MCF 10A (cell line): Measurements from ENCODE around the gene PRSS27. TPM values are rescaled to one million over a fixed set of nuclear protein-coding genes. Genes with fewer than 3 reads are reported as not detected.
"Not testable (repeated sequence)": the region's sequence is repeated elsewhere in the genome, so short reads cannot be mapped to it uniquely, and the experiment has no call there.

ENCODE experiments used
- BruUV-seq: library from RNA; stranded (reverse); fragments of 400-500 nt; replicated peaks from 2 replicates; lab custom pipeline; 2021; lab: Mats Ljungman, UMichigan
- CTCF ChIA-PET: fragments of 300-600 bp; sonication (Branson Sonifier 250); formaldehyde crosslinking; extraction: SDS; loops from one replicate; lab custom pipeline; 2021; ENCODE audit warnings: antibody characterized with exemption, inconsistent platforms; lab: Yijun Ruan, JAX
- POLR2A ChIA-PET: fragments of 300-600, 350-650 bp; sonication (Branson Sonifier 250); formaldehyde crosslinking; extraction: SDS; loops from one replicate; lab custom pipeline; 2020; ENCODE audit warnings: antibody characterized with exemption, inconsistent platforms; lab: Yijun Ruan, JAX
- DNase-seq: peaks from one replicate; pipeline ENCODE4 v3.0.0-alpha.2; 2018; ENCODE audit not compliant: unreplicated experiment
- H3K27ac Mint-ChIP-seq: one replicate; pipeline ENCODE4 v1.8.0; 2022; ENCODE audit warnings: mild to moderate bottlenecking, low read depth, mixed read lengths; ENCODE audit not compliant: unreplicated experiment
- H3K27me3 Mint-ChIP-seq: one replicate; pipeline ENCODE4 v1.8.0; 2022; ENCODE audit warnings: mixed read lengths; ENCODE audit not compliant: insufficient read depth, unreplicated experiment
- H3K36me3 Mint-ChIP-seq: one replicate; pipeline ENCODE4 v1.8.0; 2022; ENCODE audit warnings: mild to moderate bottlenecking, moderate library complexity, mixed read lengths; ENCODE audit not compliant: insufficient read depth, unreplicated experiment
- H3K4me1 Mint-ChIP-seq: one replicate; pipeline ENCODE4 v1.8.0; 2022; ENCODE audit warnings: mixed read lengths; ENCODE audit not compliant: insufficient read depth, unreplicated experiment
- H3K4me3 Mint-ChIP-seq: one replicate; pipeline ENCODE4 v1.8.0; 2022; ENCODE audit warnings: mild to moderate bottlenecking, moderate library complexity, mixed read lengths; ENCODE audit not compliant: unreplicated experiment
- H3K9me3 Mint-ChIP-seq: one replicate; pipeline ENCODE4 v1.8.0; 2022; ENCODE audit warnings: mixed read lengths; ENCODE audit not compliant: unreplicated experiment
- intact Hi-C: fragments of 100-400 bp; cut with micrococcal nuclease; formaldehyde crosslinking; loops from 2 replicates; pipeline ENCODE4 v1.14.1; 2022
- total RNA-seq: library from RNA; stranded (reverse); gene quantifications from 2 replicates; pipeline ENCODE4 v1.2.3, GENCODE V29; 2022
- TF ChIP-seq, protein P1 (sequence below): fragments of 200-600 bp; IDR thresholded peaks from one replicate; pipeline ENCODE4 v1.8.0; 2022; ENCODE audit warnings: antibody characterized with exemption, mild to moderate bottlenecking; ENCODE audit not compliant: unreplicated experiment

Gene PRSS27
- total RNA-seq, 1 experiment from 2014 or later: 5.8 TPM

- Mint-ChIP-seq H3K4me3 (peak within 1 kb of the TSS; percentile 96), H3K27me3 (no peaks in the 10 kb centered on the region), H3K36me3 (peaks cover 8% of the 10 kb centered on the region), H3K9me3 (no peaks in the 10 kb centered on the region), H3K27ac (peak within 1 kb of the TSS; percentile 97), H3K4me1 (no peaks in the 10 kb centered on the region)
- BruUV-seq: no TSS peak
- ChIA-PET CTCF (interaction anchor here (1.0 kb wide), 1 partner anchor 19 kb away, joined by 3 read pairs; no protein-coding TSS in a partner anchor), POLR2A (interaction anchor here (0.5 to 2.9 kb wide), 27 partner anchors 9 to 527 kb away, joined by 3 to 24 read pairs (median 4); partner anchors contain the start of genes AMDHD2, ELOB, KREMEN2 and SRRM2)
- TF ChIP-seq, protein P1, sequence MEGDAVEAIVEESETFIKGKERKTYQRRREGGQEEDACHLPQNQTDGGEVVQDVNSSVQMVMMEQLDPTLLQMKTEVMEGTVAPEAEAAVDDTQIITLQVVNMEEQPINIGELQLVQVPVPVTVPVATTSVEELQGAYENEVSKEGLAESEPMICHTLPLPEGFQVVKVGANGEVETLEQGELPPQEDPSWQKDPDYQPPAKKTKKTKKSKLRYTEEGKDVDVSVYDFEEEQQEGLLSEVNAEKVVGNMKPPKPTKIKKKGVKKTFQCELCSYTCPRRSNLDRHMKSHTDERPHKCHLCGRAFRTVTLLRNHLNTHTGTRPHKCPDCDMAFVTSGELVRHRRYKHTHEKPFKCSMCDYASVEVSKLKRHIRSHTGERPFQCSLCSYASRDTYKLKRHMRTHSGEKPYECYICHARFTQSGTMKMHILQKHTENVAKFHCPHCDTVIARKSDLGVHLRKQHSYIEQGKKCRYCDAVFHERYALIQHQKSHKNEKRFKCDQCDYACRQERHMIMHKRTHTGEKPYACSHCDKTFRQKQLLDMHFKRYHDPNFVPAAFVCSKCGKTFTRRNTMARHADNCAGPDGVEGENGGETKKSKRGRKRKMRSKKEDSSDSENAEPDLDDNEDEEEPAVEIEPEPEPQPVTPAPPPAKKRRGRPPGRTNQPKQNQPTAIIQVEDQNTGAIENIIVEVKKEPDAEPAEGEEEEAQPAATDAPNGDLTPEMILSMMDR: no peak
- peak; percentile 94 for DNase-seq
- intact Hi-C loops: no loop called here
Measured at GRCh38 chr16:2682209-2683021, 37.6 kb downstream of the PRSS27 start, which contains the start of gene KCTD5. Gene KCTD5 (plus strand): TSS chr16:2682523. CDS start chr16:2682549, 26 bp downstream.

DNA sequence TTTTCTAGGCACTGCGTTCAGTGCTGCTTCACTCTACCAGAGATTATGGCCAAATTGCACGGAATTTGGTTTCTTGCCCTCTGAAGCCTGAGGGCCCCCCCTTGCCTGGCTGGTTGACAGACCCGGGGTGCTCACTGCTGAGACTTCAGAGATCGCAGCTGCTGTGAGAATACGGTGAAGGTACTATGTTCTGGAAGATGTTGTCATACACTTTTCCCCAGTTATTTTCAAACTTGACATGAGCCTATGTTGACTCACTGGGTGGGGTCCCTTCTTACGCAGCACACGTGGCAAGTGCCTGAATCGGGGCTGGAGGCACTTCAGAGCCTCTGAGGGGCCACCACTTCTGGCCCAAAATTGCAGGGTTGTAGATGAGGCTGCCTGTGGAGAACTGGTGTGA, 39.7 kb downstream of the PRSS27 start:
- H3K27ac Mint-ChIP-seq, DNase-seq, H3K4me1 Mint-ChIP-seq, intact Hi-C loops, H3K9me3 Mint-ChIP-seq, CTCF ChIA-PET, H3K27me3 Mint-ChIP-seq, BruUV-seq: not testable (repeated sequence)
- Mint-ChIP-seq H3K36me3 (peaks cover 14% of the 10 kb centered on the region), H3K4me3 (peak overlapping the region; percentile 38)
- POLR2A ChIA-PET: interaction anchor here (0.7 to 2.9 kb wide), 2 partner anchors 18 to 73 kb away, joined by 3 to 24 read pairs; partner anchors contain the start of gene SRRM2

DNA sequence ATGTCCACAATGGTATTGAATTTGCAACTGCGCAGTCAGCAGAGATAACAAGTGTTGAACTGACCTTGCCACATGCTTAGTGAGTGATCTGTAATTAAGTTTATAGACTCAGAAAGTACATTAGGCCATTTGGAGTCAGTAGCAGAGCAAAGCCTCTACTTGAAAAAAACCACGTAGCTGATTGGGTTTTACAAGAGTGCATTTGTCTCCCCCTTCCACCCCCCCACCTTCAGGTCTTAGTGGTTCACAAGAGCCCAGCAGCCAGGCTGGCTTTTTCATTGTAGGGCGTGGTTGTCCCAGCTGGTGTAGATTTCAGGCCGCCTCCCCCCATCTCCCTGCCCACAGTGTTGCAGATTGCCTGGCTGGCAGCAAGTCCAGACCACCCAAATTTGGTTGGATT, 40.1 kb downstream of the PRSS27 start:
- H3K36me3 Mint-ChIP-seq: peaks cover 14% of the 10 kb centered on the region
- H3K27me3 Mint-ChIP-seq, H3K4me1 Mint-ChIP-seq, CTCF ChIA-PET, H3K27ac Mint-ChIP-seq, BruUV-seq, intact Hi-C loops, H3K4me3 Mint-ChIP-seq, DNase-seq, H3K9me3 Mint-ChIP-seq: not testable (repeated sequence)
- POLR2A ChIA-PET: interaction anchor here (0.7 kb wide), 1 partner anchor 18 kb away, joined by 3 read pairs; no protein-coding TSS in a partner anchor

DNA sequence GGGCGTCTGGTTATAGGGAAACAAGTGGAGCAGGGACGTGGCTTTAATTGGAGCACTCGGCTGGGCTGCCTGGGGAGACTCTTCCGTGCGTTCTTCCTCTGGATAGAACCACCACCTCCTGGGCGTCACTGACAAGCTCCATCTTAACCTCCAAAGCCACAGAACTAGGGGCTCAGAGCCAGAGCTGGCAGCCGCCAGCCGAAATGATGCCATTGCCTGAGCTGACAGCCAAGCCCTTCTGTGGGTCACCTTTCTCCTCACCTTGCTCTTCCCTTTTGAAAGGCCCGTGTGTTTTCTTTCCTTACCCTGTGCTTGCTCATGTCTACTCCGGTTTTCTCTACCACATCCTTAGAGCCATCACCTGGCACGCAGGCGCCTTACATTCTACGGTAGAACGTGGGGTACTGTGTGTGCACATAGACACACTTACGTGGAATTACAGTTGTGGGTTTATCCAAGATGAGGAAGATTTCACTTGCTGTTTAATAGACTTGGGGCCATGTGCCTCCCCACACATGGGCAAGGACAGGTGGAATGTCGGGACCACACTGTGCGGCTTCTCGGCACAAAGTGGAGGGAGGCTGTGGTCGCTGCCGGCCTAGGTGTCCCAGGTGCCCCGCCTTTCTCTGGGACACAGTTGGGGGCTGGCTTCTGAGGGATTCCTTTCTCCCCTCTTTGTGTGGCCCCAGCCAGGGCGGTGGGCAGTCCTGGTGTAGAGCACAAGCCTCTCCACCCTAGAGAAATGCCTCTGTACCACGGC, 41.6 kb downstream of the PRSS27 start:
- BruUV-seq, intact Hi-C loops, POLR2A ChIA-PET: not testable (repeated sequence)

DNA sequence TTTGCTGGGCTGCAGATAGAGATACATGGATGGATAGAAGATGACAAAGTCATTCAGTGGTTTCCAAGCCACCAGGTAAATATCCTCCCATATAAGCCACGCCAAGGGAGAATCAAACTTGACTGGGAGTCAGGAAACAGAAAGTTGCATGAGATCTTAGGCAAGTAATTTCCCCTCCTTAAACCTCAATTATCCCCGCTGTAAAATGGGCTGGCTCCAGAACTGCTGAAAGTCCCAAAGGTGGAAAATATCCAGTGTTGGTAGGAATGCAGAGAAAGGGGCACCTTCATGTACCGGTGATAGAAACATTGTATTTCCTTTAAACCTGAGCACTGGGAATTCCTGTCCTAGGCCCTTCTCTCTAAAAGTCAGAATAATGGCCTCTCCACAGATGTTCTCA, 43.1 kb downstream of the PRSS27 start:
- H3K4me1 Mint-ChIP-seq, POLR2A ChIA-PET, H3K4me3 Mint-ChIP-seq, CTCF ChIA-PET, H3K9me3 Mint-ChIP-seq, BruUV-seq, intact Hi-C loops, H3K27ac Mint-ChIP-seq, H3K27me3 Mint-ChIP-seq, DNase-seq: not testable (repeated sequence)
- peaks cover 14% of the 10 kb centered on the region for H3K36me3 Mint-ChIP-seq

More for the DNA sequence above, 41.6 kb downstream of the PRSS27 start:
- H3K36me3 Mint-ChIP-seq: peaks cover 14% of the 10 kb centered on the region
- H3K27ac Mint-ChIP-seq, H3K9me3 Mint-ChIP-seq, CTCF ChIA-PET, DNase-seq, H3K27me3 Mint-ChIP-seq, H3K4me3 Mint-ChIP-seq, H3K4me1 Mint-ChIP-seq: not testable (repeated sequence)
